Measurements from ENCODE around the gene CACNA1D. TPM values are rescaled to one million over a fixed set of nuclear protein-coding genes. Genes with fewer than 3 reads are reported as not detected.

Gene CACNA1D
- total RNA-seq, 1 donor from 2014 or later, result 1.1 TPM

DNA sequence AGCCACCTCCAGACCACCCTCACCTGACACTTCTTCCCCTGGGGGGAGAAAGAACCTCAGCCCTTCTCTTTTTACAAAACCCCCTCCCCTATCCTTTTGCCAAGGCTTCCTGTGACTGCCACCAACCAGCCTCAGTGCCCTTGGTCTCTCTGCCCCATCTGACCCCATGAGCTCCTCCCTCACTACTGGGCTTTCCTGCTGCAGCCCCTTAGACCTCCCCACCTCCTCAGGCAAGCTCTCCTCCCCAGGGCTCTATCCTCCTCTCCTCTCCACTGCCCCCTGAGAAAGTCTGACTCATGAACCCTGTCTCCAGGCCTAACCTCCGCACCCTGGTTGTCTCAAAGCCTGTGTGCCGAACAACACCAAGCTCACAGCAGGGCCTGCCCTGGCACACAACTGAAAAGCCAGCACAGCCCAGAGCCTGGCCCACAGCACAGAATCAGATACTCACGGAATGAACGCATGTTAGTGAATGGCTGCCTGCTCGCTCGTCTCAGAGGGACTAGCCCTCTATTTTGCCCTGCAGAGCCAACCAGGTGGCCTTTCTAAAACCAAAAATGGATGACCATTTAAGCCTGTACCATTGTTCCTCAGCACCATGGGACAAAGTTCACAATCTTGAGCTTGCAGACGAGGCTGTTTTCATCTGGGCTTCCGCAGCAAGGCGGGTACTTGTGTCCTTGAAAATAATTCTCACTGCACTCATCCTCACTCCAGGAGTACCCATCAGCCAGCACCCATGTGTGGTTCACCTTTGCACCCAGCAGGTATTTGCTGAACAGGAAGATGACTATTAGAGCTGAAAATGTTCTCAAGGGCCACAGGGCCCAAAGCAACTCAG, 350.1 kb downstream of the CACNA1D start:
- intact Hi-C loops (cut with micrococcal nuclease), result no loop called here
- Histone ChIP-seq H3K9me3 (replicated peaks) (no peaks in the 10 kb centered on the region), H3K36me3 (no peaks in the 10 kb centered on the region), H3K4me1 (peaks cover 30% of the 10 kb centered on the region), H3K27ac (replicated peaks) (no peak overlapping the region), H3K27me3 (ENCODE audit: low read depth) (peaks cover 51% of the 10 kb centered on the region), H3K4me3 (no peak overlapping the region)
- TF ChIP-seq, protein P1, sequence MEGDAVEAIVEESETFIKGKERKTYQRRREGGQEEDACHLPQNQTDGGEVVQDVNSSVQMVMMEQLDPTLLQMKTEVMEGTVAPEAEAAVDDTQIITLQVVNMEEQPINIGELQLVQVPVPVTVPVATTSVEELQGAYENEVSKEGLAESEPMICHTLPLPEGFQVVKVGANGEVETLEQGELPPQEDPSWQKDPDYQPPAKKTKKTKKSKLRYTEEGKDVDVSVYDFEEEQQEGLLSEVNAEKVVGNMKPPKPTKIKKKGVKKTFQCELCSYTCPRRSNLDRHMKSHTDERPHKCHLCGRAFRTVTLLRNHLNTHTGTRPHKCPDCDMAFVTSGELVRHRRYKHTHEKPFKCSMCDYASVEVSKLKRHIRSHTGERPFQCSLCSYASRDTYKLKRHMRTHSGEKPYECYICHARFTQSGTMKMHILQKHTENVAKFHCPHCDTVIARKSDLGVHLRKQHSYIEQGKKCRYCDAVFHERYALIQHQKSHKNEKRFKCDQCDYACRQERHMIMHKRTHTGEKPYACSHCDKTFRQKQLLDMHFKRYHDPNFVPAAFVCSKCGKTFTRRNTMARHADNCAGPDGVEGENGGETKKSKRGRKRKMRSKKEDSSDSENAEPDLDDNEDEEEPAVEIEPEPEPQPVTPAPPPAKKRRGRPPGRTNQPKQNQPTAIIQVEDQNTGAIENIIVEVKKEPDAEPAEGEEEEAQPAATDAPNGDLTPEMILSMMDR (IDR thresholded peaks at IDR 0.05; ENCODE audit: borderline replicate concordance), result no peak
- no peak for DNase-seq

DNA sequence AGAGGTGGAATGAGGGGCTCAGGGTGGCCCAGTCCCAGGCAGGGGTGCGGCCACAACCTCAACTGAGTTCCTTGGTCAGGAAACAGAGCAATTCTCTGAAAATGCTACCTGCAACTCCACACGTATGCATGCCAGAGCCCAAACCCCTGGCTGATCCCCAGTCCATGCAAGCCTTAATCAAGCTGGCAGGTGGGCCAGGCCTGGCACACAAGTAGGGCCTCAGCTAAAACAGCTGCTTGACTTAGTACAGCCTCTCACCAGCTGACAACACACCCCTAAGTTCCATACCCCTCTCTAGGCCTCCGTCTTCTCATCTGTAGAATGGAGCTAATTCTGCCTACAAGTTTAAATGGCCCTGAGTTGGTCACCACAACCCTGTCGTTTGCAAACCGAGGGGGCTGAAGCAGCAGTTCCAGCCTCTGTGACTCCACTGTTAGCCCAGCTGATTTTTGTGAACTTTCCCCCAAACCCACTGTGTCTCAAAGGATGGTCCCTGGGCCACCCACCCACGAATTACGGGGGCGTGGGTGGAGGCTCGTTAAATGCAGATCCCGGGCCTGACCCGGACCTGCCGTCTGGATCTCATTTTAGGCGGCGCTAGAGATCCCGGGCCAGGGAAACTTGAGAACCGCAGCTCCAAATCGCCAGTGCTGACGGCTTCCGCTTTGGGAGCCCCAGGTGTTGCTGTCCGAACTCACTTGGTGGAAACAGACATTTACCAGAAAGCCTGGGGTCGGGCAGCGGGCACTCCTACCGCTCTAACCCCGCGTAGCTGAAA, 350.9 kb downstream of the CACNA1D start:
- peak overlapping the region; percentile 78 for H3K27ac ChIP-seq (replicated peaks)
- H3K4me1 ChIP-seq, result peaks cover 30% of the 10 kb centered on the region
- no peaks in the 10 kb centered on the region for H3K36me3 ChIP-seq
- H3K27me3 ChIP-seq (ENCODE audit: low read depth), result peaks cover 51% of the 10 kb centered on the region
- TF ChIP-seq, protein P1 (IDR thresholded peaks at IDR 0.05; ENCODE audit: borderline replicate concordance), result peak; percentile 38
- H3K9me3 ChIP-seq (replicated peaks), result no peaks in the 10 kb centered on the region
- H3K4me3 ChIP-seq, result peak overlapping the region; percentile 81
- peak; percentile 52 for DNase-seq
- intact Hi-C loops (cut with micrococcal nuclease), result no loop called here

DNA sequence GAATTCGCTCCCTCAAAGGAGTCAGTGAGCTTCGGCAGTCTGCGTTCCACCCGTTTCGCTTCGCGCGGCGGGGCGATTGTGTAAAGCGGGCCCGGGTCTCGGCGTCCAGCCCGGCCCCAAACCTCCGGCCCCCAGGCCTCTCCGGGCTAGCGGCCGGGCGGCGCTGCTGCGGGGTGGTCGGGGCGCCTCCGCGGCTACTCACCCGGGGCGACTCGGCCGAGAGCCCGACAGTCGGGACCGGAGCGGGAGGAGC, 351.4 kb downstream of the CACNA1D start:
- Histone ChIP-seq H3K9me3 (replicated peaks) (no peaks in the 10 kb centered on the region), H3K27me3 (ENCODE audit: low read depth) (peaks cover 51% of the 10 kb centered on the region), H3K4me3 (peak overlapping the region; percentile 81), H3K27ac (replicated peaks) (peak overlapping the region; percentile 78), H3K4me1 (peaks cover 30% of the 10 kb centered on the region), H3K36me3 (no peaks in the 10 kb centered on the region)
- intact Hi-C loops (cut with micrococcal nuclease), result no loop called here
- TF ChIP-seq, protein P1 (IDR thresholded peaks at IDR 0.05; ENCODE audit: borderline replicate concordance), result no peak
- DNase-seq, result no peak

DNA sequence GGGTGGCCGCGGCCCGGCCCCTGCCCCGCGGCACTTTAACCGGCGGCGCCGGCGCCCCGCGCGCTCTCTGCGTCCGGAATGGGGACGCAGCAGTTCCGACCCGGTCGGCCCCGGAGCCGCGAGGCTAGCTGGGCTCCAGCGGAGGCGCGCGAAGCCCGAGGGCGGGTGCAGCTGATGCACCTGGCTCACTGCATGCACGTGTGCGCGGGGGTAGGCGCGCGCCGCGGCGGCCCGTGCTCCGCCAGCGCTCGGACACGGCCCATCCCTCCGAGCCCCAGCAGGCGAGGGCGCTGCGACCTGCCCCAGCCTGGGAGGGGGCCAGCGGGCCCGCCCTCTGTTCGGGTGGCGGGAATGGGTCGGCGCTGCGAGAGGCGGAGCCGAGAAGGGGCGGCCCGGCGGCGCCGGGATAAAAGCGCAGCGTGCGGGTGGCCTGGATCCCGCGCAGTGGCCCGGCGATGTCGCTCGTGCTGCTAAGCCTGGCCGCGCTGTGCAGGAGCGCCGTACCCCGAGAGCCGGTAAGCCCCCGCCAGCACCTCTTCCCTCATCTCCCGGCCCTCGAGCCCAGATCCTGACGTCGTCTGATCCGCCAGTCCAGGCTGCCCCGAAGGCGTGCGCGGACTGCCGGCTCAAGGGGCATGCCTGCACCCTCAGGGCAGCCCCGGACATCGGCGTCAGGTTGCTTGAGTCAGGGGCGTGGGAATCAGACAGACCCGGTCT, 351.9 kb downstream of the CACNA1D start, which contains the start of the genes CHDH and IL17RB:
Gene CHDH, minus strand, starts transcription at position 286 of the 717 bp plus-strand sequence. CDS start 22,411 bp downstream, outside the sequence.
Gene IL17RB, plus strand, starts transcription at position 435 of the 717 bp plus-strand sequence. Its CDS starts 21 bp downstream, at position 456.
- intact Hi-C loops (cut with micrococcal nuclease), result no loop called here

DNA sequence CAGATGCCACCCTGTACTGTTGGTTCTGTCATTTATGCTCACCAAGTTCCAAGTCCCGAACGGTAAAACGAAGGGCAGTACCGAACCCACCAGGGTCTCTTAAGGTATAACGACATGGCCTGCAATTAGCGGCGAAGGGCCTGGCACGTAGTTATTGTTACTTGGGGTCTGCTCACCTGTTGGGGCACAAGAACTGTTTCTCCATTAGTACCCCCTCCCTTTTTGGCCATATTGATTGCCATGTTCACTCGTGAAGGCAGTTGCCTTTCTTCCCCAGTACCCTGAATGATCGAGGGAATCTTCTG, 352.4 kb downstream of the CACNA1D start:
- TF ChIP-seq, protein P1 (IDR thresholded peaks at IDR 0.05; ENCODE audit: borderline replicate concordance), result no peak
- H3K36me3 ChIP-seq, result no peaks in the 10 kb centered on the region
- intact Hi-C loops (cut with micrococcal nuclease), result no loop called here
- H3K27ac ChIP-seq (replicated peaks), result no peak overlapping the region
- peaks cover 33% of the 10 kb centered on the region for H3K4me1 ChIP-seq
- DNase-seq, result no peak
- H3K4me3 ChIP-seq, result peak overlapping the region; percentile 81
- peaks cover 51% of the 10 kb centered on the region for H3K27me3 ChIP-seq (ENCODE audit: low read depth)
- H3K9me3 ChIP-seq (replicated peaks), result no peaks in the 10 kb centered on the region

More for the DNA sequence above, 351.9 kb downstream of the CACNA1D start, which contains the start of the genes CHDH and IL17RB:
- peaks cover 51% of the 10 kb centered on the region for H3K27me3 ChIP-seq (ENCODE audit: low read depth)
- peaks cover 33% of the 10 kb centered on the region for H3K4me1 ChIP-seq
- H3K27ac ChIP-seq (replicated peaks), result peak within 1 kb of the TSS; percentile 78
- peak within 1 kb of the TSS; percentile 81 for H3K4me3 ChIP-seq
- TF ChIP-seq, protein P1 (IDR thresholded peaks at IDR 0.05; ENCODE audit: borderline replicate concordance), result no peak
- no peaks in the 10 kb centered on the region for H3K36me3 ChIP-seq
- H3K9me3 ChIP-seq (replicated peaks), result no peaks in the 10 kb centered on the region
- peak; percentile 58 for DNase-seq
